ENCODE results near the gene RHOBTB1.
A peak's percentile ranks its signal among the peaks of the same experiment; 100 is the strongest.
"Not testable (repeated sequence)": the region's sequence is repeated elsewhere in the genome, so short reads cannot be mapped to it uniquely, and the experiment has no call there.

Gene RHOBTB1

DNA sequence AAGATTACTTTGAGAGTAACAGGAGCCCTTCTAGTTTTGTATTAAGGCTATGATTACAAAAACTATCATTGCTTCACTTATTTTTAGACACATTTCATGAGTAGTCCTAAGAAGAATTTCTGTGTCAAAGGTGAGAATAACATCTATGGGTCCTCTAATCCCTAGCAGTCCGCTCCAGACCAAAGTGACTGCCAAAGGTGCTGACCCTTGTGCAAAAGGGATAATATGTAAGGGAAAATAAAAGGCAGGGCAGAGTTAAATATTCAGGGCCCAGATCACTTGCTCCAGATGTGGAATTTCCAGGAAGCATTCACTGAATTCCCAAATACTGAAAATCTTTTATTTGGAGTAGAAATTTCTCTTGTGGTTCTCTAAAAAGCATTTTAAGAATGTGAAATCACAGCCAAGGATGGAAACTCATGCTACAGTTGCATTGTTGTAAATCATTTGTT, 29.3 kb downstream of the RHOBTB1 start:
- Histone ChIP-seq H3K36me3 (peaks cover 0 to 21% (median 5%) of the 10 kb centered on the region in 11 experiments; a peak in 7 of 22 replicates), H3K9ac (no peak overlapping the region), H3K27me3 (no peaks in the 10 kb centered on the region), H3K4me3 (no peak overlapping the region), H3K9me3 (replicated peaks in 1 of 11) (peaks cover 11 to 27% (median 21%) of the 10 kb centered on the region in 11 experiments; a peak in 19 of 22 replicates), H3K27ac (no peak overlapping the region), H3K4me2 (no peak overlapping the region), H3K4me1 (peaks cover 18 to 38% (median 29%) of the 10 kb centered on the region in 10 experiments), H4K20me1 (no peaks in the 10 kb centered on the region)
- TF ChIP-seq Cebpa-rat (IDR thresholded peaks at IDR 0.05), result no peak

DNA sequence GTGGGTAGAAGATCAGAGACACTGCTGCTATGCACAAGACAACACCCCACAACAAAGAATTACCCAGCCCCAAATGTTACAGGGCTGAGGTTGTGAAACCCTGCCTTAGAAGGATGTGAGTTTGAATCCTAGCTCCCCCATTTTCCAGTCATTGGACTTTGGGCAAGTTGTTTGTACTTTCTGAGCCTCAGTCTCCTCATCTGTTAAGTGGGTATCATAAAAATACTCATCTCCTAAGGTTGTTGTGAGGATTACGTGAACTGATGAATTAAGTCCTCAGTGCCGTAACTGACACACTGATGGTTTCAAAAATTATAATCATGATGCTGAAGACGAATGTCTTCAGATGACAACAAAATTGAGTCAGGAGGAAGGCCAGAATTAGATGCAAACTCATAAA, 30.3 kb downstream of the RHOBTB1 start:
- TF ChIP-seq Cebpa-rat (IDR thresholded peaks at IDR 0.05), result no peak
- no peak overlapping the region for H3K4me3 ChIP-seq
- no peaks in the 10 kb centered on the region for H4K20me1 ChIP-seq
- no peak overlapping the region for H3K27ac ChIP-seq
- H3K9ac ChIP-seq, result no peak overlapping the region
- no peak overlapping the region for H3K4me2 ChIP-seq
- H3K36me3 ChIP-seq, result peaks cover 0 to 32% (median 8%) of the 10 kb centered on the region in 11 experiments; a peak in 7 of 22 replicates
- peaks cover 21 to 49% (median 40%) of the 10 kb centered on the region in 10 experiments for H3K4me1 ChIP-seq
- no peaks in the 10 kb centered on the region for H3K27me3 ChIP-seq
- H3K9me3 ChIP-seq (replicated peaks in 1 of 11), result peaks cover 11 to 27% (median 21%) of the 10 kb centered on the region in 11 experiments; a peak in 19 of 22 replicates

DNA sequence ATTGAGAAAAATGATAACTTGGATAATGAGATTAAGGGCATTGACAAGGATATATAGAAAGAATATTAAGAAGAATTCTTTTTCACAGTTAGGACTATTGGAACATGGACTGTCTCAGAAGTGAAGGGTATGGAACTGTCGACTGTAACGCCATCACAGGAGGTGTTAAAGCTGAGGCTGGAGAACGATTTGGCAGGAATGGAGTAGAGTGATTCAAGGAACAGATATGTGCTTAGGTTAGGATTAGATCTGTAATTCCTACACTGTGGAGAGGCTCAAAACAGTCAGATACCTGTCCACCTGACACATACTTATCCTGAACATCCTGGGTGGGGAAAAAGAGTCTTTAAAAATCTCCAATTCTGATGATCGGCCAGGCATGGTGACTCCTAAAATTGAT, 30.9 kb downstream of the RHOBTB1 start:
- H3K4me3 ChIP-seq, result no peak overlapping the region
- TF ChIP-seq Cebpa-rat (IDR thresholded peaks at IDR 0.05), result no peak
- no peak overlapping the region for H3K27ac ChIP-seq
- H3K9ac ChIP-seq, result no peak overlapping the region
- H3K4me2 ChIP-seq, result no peak overlapping the region; a peak in 1 of 22 replicates
- H3K4me1 ChIP-seq, result peaks cover 21 to 51% (median 43%) of the 10 kb centered on the region in 10 experiments
- H4K20me1 ChIP-seq, result no peaks in the 10 kb centered on the region
- no peaks in the 10 kb centered on the region for H3K27me3 ChIP-seq
- peaks cover 0 to 38% (median 12%) of the 10 kb centered on the region in 11 experiments; a peak in 11 of 22 replicates for H3K36me3 ChIP-seq
- H3K9me3 ChIP-seq (replicated peaks in 1 of 11), result peaks cover 9 to 26% (median 16%) of the 10 kb centered on the region in 11 experiments; a peak in 21 of 22 replicates

DNA sequence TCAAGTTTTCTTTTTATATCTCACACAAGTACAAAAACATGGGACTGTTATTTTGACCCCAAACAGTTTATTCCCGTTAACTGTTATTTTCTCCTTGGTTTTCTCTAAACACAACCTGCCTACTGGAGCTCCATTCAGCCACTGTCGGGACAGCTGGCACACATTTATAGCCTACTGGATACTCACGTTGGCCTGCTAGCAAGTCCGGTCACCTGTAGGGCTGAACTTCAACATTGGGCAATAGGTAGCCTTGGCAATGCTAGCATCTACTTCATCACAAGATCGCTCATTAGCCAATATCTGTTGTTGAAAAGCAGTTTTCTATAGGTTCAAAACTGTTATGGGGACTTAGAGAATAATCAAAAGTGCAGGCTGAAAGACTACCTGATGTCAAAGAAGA, 32.3 kb downstream of the RHOBTB1 start:
- TF ChIP-seq Cebpa-rat (IDR thresholded peaks at IDR 0.05), result no peak
- H3K9me3 ChIP-seq (replicated peaks in 1 of 11), result peaks cover 14 to 29% (median 18%) of the 10 kb centered on the region in 11 experiments
- peak overlapping the region in 1 of 11 experiments; percentile 36; a peak in 1 of 22 replicates for H3K27ac ChIP-seq
- no peaks in the 10 kb centered on the region for H4K20me1 ChIP-seq
- H3K4me2 ChIP-seq, result peak overlapping the region in 10 of 11 experiments; percentile 47 to 88 (median 71); a peak in 14 of 22 replicates
- no peak overlapping the region for H3K4me3 ChIP-seq
- H3K36me3 ChIP-seq, result peaks cover 10 to 42% (median 22%) of the 10 kb centered on the region in 11 experiments; a peak in 19 of 22 replicates
- no peaks in the 10 kb centered on the region for H3K27me3 ChIP-seq
- peaks cover 21 to 51% (median 43%) of the 10 kb centered on the region in 10 experiments for H3K4me1 ChIP-seq
- H3K9ac ChIP-seq, result no peak overlapping the region

DNA sequence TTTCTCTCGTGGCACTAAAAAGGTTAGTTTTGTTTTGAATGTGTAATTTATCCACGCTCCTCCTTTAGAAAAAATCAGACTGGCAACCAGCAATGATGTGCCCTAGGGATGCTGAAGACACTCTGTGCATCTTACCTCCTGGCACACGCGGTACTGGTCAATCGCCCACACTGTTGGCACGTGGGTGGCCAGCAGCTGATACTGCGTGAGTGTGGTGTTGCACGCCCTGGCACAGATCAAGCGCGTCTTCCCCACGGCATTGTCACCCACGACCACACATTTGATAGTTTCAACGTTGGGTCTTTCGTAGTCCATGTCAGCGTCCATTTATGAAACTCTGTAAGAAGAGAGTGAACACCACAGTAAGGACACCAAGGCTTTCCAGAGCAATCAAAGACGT, 32.8 kb downstream of the RHOBTB1 start:
- Histone ChIP-seq H3K27ac (peak overlapping the region in 9 of 11 experiments; percentile 29 to 52 (median 42); a peak in 12 of 22 replicates), H3K4me3 (no peak overlapping the region), H3K9me3 (replicated peaks in 1 of 11) (peaks cover 18 to 30% (median 21%) of the 10 kb centered on the region in 11 experiments), H4K20me1 (no peaks in the 10 kb centered on the region), H3K9ac (0 out of 22 replicates have a peak overlapping the region, but pooled peaks of 1 of the 11 experiments have one; percentile 28), H3K4me1 (peaks cover 21 to 50% (median 43%) of the 10 kb centered on the region in 10 experiments), H3K27me3 (no peaks in the 10 kb centered on the region), H3K4me2 (peak overlapping the region; percentile 47 to 88 (median 72)), H3K36me3 (peaks cover 15 to 42% (median 27%) of the 10 kb centered on the region in 11 experiments; a peak in 19 of 22 replicates)
- no peak for TF ChIP-seq Cebpa-rat (IDR thresholded peaks at IDR 0.05)

DNA sequence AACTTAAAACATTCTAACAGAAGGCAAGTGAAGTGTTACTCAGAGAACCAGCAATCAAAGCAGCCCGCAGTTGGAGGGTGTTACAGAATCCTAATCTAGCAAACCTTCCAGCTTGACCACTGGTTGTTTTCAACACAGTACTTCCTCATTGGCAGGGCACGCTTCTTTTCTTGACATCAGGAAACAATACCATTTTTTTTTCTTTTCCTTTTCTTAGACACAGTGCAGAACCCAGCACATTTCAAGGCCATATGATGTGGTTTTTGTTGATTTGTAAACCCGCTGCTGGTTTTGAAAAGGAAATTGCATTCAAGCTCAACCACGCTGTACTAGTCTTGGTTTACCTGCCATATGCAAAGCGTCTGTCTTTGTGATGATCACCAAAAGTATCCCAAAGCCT, 33.4 kb downstream of the RHOBTB1 start:
- Histone ChIP-seq H3K27me3 (no peaks in the 10 kb centered on the region), H3K4me2 (peak overlapping the region; percentile 47 to 88 (median 72)), H3K27ac (peak overlapping the region in 9 of 11 experiments; percentile 29 to 52 (median 42); a peak in 19 of 22 replicates)

DNA sequence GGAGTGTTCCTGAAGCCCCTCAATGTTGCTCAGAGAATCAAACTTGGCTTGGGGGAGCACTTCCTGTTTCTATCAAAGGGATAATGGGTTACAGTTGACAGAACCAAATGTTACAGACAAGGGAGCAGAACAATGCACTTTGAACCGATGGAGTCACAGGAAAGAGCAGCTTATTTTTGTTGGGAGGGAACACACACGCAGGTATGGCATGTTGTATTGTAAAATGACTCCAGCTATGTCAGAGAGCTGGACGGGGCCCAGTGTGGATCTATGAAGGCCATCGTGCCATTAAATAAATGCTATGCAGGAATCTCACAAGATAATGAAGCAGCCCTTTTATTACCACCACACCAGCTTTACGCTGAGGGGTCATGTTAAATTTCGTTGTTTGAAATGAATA, 35.1 kb downstream of the RHOBTB1 start:
- H3K27me3 ChIP-seq, result no peaks in the 10 kb centered on the region
- no peak overlapping the region for H3K9ac ChIP-seq
- no peaks in the 10 kb centered on the region for H4K20me1 ChIP-seq
- no peak for TF ChIP-seq Cebpa-rat (IDR thresholded peaks at IDR 0.05)
- no peak overlapping the region for H3K4me3 ChIP-seq
- H3K27ac ChIP-seq, result no peak overlapping the region
- peak overlapping the region in 8 of 11 experiments; percentile 41 to 73 (median 70); a peak in 15 of 22 replicates for H3K4me2 ChIP-seq
- peaks cover 21 to 45% (median 41%) of the 10 kb centered on the region in 10 experiments for H3K4me1 ChIP-seq
- peaks cover 16 to 46% (median 31%) of the 10 kb centered on the region in 11 experiments; a peak in 19 of 22 replicates for H3K36me3 ChIP-seq
- H3K9me3 ChIP-seq (replicated peaks in 1 of 11), result peaks cover 19 to 36% (median 24%) of the 10 kb centered on the region in 11 experiments

More for the DNA sequence above, 33.4 kb downstream of the RHOBTB1 start:
- peak overlapping the region in 4 of 10 experiments; percentile 7 to 16 (median 15); a peak in 6 of 20 replicates for H3K4me3 ChIP-seq
- peaks cover 19 to 34% (median 24%) of the 10 kb centered on the region in 11 experiments for H3K9me3 ChIP-seq (replicated peaks in 1 of 11)
- peaks cover 21 to 46% (median 42%) of the 10 kb centered on the region in 10 experiments for H3K4me1 ChIP-seq
- 0 out of 22 replicates have a peak, but pooled peaks of 1 of the 11 experiments have one; percentile 26 for TF ChIP-seq Cebpa-rat (IDR thresholded peaks at IDR 0.05)
- H3K9ac ChIP-seq, result peak overlapping the region in 2 of 11 experiments; percentile 22 to 28; a peak in 4 of 22 replicates
- H4K20me1 ChIP-seq, result no peaks in the 10 kb centered on the region
- H3K36me3 ChIP-seq, result peaks cover 16 to 43% (median 29%) of the 10 kb centered on the region in 11 experiments; a peak in 19 of 22 replicates

DNA sequence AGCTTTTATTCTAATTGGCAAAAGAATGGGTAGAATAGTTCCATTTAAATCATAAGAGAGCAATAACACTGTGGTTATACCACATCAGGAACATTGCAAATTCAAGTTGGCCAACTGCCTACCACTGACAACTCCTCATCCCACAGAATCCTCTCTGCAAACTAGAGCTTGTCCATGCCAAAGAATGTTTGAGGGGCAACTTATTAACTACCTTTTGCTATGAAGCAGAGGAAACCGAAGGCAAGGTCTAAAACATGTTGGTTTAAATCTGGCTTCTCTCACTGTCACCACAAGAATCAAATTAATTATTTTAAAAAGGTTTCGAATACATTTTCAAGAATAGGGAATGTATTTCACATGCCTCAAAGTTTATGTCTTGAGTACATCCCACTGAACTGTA, 36.0 kb downstream of the RHOBTB1 start:
- Histone ChIP-seq H3K36me3 (peaks cover 16 to 46% (median 32%) of the 10 kb centered on the region in 11 experiments; a peak in 20 of 22 replicates), H3K9ac (no peak overlapping the region), H3K27ac (no peak overlapping the region), H4K20me1 (no peaks in the 10 kb centered on the region), H3K9me3 (replicated peaks in 1 of 11) (peaks cover 19 to 36% (median 24%) of the 10 kb centered on the region in 11 experiments), H3K4me1 (peaks cover 21 to 45% (median 41%) of the 10 kb centered on the region in 10 experiments), H3K27me3 (no peaks in the 10 kb centered on the region), H3K4me2 (no peak overlapping the region), H3K4me3 (no peak overlapping the region)
- no peak for TF ChIP-seq Cebpa-rat (IDR thresholded peaks at IDR 0.05)

DNA sequence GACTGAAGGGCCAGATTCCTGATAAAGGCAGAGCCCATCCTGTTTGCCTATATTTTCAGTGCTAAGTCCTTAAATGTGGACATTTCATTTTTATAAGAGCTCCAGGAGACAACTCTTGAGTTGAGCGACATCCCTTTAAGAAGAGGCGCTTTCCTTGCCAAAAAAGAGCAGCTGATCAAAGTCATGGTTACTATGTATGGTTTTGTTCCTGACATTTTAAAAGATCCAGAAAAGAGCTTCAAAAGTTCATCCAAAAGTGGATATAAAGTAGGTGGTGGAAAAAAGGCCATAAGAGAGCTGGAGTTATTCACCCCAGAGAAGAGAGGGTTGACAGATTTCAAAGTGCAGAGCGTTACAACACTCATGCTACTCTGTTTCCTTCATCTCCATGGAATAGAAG, 36.7 kb downstream of the RHOBTB1 start:
- no peak overlapping the region for H3K4me2 ChIP-seq
- H3K9ac ChIP-seq, result no peak overlapping the region
- H3K4me1 ChIP-seq, result peaks cover 21 to 39% (median 36%) of the 10 kb centered on the region in 10 experiments
- H4K20me1 ChIP-seq, result no peaks in the 10 kb centered on the region
- H3K27ac ChIP-seq, result no peak overlapping the region
- H3K9me3 ChIP-seq (replicated peaks in 1 of 11), result peaks cover 19 to 36% (median 24%) of the 10 kb centered on the region in 11 experiments
- TF ChIP-seq Cebpa-rat (IDR thresholded peaks at IDR 0.05), result no peak
- H3K27me3 ChIP-seq, result no peaks in the 10 kb centered on the region
- H3K4me3 ChIP-seq, result no peak overlapping the region
- H3K36me3 ChIP-seq, result peaks cover 16 to 46% (median 32%) of the 10 kb centered on the region in 11 experiments; a peak in 20 of 22 replicates

DNA sequence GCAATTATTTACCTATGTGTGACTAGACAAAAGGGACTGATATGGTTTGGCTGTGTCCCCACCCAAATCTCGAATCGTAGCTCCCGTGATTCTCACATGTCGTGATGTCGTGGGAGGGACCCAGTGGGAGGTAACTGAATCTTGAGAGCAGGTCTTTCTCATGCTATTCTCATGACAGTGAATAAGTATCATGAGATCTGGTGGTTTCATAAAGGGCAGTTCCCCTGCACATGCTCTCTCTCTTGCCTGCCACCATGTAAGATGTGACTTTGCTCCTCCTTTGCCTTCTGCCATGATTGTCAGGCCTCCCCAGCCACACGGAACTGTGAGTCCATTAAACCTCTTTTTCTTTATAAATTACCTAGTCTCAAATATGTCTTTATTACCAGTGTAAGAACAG, 37.2 kb downstream of the RHOBTB1 start:
- Histone ChIP-seq H3K9me3 (replicated peaks in 1 of 11) (peaks cover 19 to 36% (median 24%) of the 10 kb centered on the region in 11 experiments), H3K36me3 (peaks cover 16 to 49% (median 32%) of the 10 kb centered on the region in 11 experiments; a peak in 20 of 22 replicates), H3K4me1 (peaks cover 21 to 35% (median 34%) of the 10 kb centered on the region in 10 experiments)
- H3K9ac ChIP-seq, H3K4me2 ChIP-seq, H3K27me3 ChIP-seq, H3K27ac ChIP-seq, H3K4me3 ChIP-seq, H4K20me1 ChIP-seq: not testable (repeated sequence)
